B cell (primary cell): ENCODE data around the gene PSMG4.

Experiments used
- EZH2 ChIP-seq: IDR thresholded peaks from 2 replicates; pipeline ENCODE4 v1.6.1; 2012; ENCODE audit warnings: borderline replicate concordance, low read depth, mild to moderate bottlenecking, moderate library complexity, low read length; ENCODE audit not compliant: insufficient read depth, poor library complexity, severe bottlenecking
- TF ChIP-seq, protein P1 (sequence below): fragments of 200-600 bp; IDR thresholded peaks from one replicate; pipeline ENCODE4 v1.8.0; 2022; ENCODE audit warnings: antibody characterized with exemption, mild to moderate bottlenecking

DNA sequence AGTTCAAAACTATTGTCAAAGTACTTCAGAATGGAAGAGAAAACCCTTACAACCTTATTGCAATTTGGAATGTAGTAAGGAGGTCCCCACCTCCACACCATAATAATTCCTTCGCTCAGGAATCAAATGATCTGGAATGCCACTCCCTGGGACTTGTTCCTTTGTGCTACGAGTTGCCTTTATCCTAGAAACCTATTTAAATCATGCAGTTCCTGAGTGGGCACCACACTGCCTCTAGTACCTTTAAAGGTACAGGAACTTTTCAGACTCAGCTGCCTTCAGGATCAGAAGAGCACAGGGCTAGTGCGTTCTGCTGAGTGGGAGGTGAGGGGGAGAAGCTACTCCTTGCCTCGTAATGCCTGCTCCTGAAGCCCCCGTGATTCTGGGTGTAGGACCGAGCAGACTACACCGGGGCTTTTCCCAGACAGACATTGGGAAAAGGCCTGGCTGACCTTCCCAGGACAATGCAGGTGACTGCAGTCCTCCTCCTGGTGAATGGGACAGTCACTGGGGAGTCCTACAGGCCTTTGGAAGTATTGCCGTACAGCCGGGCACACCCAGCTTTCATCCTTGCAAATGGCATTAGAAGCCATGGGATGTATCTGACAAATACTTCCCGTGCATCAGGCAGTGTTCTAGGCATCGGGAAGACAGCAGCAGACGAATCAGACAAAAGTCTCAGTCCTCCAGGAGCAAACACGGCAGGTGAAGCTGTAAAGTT lies 19.5 kb upstream of the PSMG4 start:
- TF ChIP-seq, protein P1, sequence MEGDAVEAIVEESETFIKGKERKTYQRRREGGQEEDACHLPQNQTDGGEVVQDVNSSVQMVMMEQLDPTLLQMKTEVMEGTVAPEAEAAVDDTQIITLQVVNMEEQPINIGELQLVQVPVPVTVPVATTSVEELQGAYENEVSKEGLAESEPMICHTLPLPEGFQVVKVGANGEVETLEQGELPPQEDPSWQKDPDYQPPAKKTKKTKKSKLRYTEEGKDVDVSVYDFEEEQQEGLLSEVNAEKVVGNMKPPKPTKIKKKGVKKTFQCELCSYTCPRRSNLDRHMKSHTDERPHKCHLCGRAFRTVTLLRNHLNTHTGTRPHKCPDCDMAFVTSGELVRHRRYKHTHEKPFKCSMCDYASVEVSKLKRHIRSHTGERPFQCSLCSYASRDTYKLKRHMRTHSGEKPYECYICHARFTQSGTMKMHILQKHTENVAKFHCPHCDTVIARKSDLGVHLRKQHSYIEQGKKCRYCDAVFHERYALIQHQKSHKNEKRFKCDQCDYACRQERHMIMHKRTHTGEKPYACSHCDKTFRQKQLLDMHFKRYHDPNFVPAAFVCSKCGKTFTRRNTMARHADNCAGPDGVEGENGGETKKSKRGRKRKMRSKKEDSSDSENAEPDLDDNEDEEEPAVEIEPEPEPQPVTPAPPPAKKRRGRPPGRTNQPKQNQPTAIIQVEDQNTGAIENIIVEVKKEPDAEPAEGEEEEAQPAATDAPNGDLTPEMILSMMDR: no peak
- TF ChIP-seq EZH2: no peak
